D341Med (cell line): Measurements from ENCODE around the gene HABP2.

Experiments
- DNase-seq: peaks from one replicate; pipeline ENCODE4 v3.0.0; 2012; ENCODE audit warnings: low spot score

HABP2 gene

DNA sequence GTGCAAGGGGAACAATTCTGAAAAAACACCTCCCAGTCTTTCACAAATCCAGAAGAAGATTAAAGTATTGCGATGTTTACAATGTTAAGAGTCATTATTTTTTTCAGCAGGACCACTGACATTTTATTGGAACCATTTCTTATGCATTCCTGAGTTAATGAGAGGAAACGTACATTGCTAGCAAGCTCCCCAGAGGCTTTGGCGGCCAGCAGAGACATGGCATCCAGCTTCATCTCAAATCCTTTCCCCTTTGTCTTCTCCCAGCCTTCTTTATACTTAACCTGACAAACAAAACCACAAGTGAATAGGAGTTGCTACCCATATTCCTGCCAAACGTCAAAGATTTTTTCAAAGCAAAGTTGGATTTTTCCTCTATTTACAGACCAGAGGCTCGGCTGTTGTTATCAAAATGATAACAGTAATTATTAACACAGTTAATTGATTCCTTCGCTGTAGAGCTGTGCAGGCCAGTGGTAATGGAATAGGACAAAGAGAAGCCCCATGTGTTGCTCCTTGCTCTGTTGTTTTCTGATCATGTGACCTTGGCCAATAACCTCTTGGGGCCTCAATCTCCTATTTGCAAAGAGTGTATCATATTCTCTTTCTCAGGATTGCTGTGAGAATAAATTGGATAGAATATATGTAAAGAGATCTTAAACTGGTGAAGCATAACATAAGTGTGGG is 79.0 kb downstream of the HABP2 start:
- DNase-seq = no peak
